ENCODE measurements around the gene OR6N2. TPM values are rescaled to one million over a fixed set of nuclear protein-coding genes. Genes with fewer than 3 reads are reported as not detected.

The OR6N2 gene
- total RNA-seq, 1 donor from 2014 or later: not detected

GRCh38 chr1:158809256-158809655 lies 28.3 kb upstream of the OR6N2 start:
- no peaks in the 10 kb centered on the region for H3K27me3 ChIP-seq (ENCODE audit: control insufficient read depth, insufficient read depth, low read length)
- H3K36me3 ChIP-seq (ENCODE audit: control insufficient read depth, insufficient read depth, low read length): no peaks in the 10 kb centered on the region
- H3K4me3 ChIP-seq (ENCODE audit: low read depth, low read length): no peak overlapping the region
- no peak for DNase-seq (ENCODE audit: low read depth)
- TF ChIP-seq CTCF (IDR thresholded peaks at IDR 0.05; ENCODE audit: insufficient read depth, low read length, poor library complexity, severe bottlenecking): no peak

DNA sequence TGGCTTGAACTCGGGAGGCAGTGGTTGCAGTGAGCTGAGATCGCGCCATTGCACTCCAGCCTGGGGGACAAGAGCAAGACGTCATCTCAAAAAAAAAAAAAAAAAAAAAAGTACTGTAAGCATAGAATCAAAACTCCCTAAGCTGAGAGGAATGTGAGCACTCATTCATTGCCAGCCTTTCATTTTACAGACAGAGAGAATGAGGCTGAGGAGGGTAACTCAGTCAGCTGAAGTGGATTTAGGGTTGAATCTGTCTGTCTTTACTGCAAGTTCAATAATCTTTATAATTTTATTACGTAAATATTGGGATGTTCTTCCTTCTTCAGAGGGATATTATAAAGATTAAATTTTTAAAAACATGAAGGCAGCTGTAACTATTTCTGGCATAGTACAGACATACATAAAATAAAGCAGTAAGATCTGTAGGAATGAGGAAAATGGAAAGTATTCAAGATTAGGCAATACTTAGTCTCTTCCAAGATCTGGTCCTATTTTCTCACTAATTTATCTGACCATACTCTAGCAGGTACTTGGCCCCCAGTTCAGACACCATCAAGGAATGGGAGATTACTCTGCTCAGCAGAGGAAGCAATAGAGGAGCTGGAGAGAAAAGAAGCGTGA lies 26.0 kb upstream of the OR6N2 start:
- Histone ChIP-seq H3K36me3 (ENCODE audit: control insufficient read depth, insufficient read depth, low read length) (no peaks in the 10 kb centered on the region), H3K4me3 (ENCODE audit: low read depth, low read length) (no peak overlapping the region), H3K27me3 (ENCODE audit: control insufficient read depth, insufficient read depth, low read length) (no peaks in the 10 kb centered on the region)
- DNase-seq (ENCODE audit: low read depth): no peak
- TF ChIP-seq CTCF (IDR thresholded peaks at IDR 0.05; ENCODE audit: insufficient read depth, low read length, poor library complexity, severe bottlenecking): no peak

GRCh38 chr1:158803678-158804077 lies 22.7 kb upstream of the OR6N2 start:
- TF ChIP-seq CTCF (IDR thresholded peaks at IDR 0.05; ENCODE audit: insufficient read depth, low read length, poor library complexity, severe bottlenecking): no peak
- no peak for DNase-seq (ENCODE audit: low read depth)
- H3K27me3 ChIP-seq (ENCODE audit: control insufficient read depth, insufficient read depth, low read length): no peaks in the 10 kb centered on the region
- no peak overlapping the region for H3K4me3 ChIP-seq (ENCODE audit: low read depth, low read length)
- no peaks in the 10 kb centered on the region for H3K36me3 ChIP-seq (ENCODE audit: control insufficient read depth, insufficient read depth, low read length)

DNA sequence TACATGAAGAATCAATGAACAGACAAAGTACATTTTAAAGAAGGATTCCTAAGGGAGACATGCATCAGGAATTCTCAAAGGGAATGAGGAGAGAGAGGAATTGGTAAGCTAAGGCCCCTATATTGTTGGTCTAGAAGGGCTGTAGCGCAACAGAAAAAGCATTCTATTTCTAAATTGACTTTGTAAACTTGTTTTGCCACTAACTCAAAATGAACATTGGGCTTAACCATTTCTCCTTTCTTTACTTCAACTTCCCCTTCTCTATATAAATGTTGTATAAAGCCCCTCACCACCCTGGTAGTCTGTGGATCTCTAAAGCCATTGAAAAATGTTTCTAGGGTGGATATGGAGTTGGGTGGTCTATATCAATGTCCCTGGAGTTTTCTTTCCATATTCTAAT lies 20.4 kb upstream of the OR6N2 start:
- TF ChIP-seq CTCF (IDR thresholded peaks at IDR 0.05; ENCODE audit: insufficient read depth, low read length, poor library complexity, severe bottlenecking): no peak
- DNase-seq (ENCODE audit: low read depth): no peak
- no peaks in the 10 kb centered on the region for H3K27me3 ChIP-seq (ENCODE audit: control insufficient read depth, insufficient read depth, low read length)
- H3K4me3 ChIP-seq (ENCODE audit: low read depth, low read length): no peak overlapping the region
- H3K36me3 ChIP-seq (ENCODE audit: control insufficient read depth, insufficient read depth, low read length): no peaks in the 10 kb centered on the region

DNA sequence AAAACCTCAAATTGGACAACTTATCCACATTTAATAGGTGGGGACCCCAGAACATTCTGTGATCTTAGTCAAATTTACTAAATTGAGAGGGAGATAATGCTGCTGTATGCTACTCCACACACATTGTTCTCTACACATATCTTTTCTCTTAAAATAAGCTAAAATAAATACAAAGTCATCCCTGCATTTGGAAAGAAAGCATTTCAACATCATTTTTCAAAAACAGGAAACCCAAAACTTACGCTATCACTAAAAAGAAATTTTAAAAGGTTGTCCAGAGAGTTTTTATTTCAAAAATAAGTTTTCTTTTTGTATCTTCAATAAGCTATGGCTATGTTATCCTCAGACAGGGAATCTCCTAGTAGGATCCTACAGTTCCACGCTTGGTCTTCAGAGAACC lies 19.5 kb upstream of the OR6N2 start:
- H3K4me3 ChIP-seq (ENCODE audit: low read depth, low read length): no peak overlapping the region
- H3K27me3 ChIP-seq (ENCODE audit: control insufficient read depth, insufficient read depth, low read length): no peaks in the 10 kb centered on the region
- no peak for DNase-seq (ENCODE audit: low read depth)
- no peak for TF ChIP-seq CTCF (IDR thresholded peaks at IDR 0.05; ENCODE audit: insufficient read depth, low read length, poor library complexity, severe bottlenecking)
- no peaks in the 10 kb centered on the region for H3K36me3 ChIP-seq (ENCODE audit: control insufficient read depth, insufficient read depth, low read length)

GRCh38 chr1:158799689-158800088 lies 18.7 kb upstream of the OR6N2 start:
- DNase-seq (ENCODE audit: low read depth): no peak
- Histone ChIP-seq H3K36me3 (ENCODE audit: control insufficient read depth, insufficient read depth, low read length) (no peaks in the 10 kb centered on the region), H3K27me3 (ENCODE audit: control insufficient read depth, insufficient read depth, low read length) (no peaks in the 10 kb centered on the region), H3K4me3 (ENCODE audit: low read depth, low read length) (no peak overlapping the region)
- TF ChIP-seq CTCF (IDR thresholded peaks at IDR 0.05; ENCODE audit: insufficient read depth, low read length, poor library complexity, severe bottlenecking): no peak

Data from kidney epithelial cell (primary cell).